Natural killer cell (primary cell): ENCODE measurements around the gene CLSTN2. TPM values are rescaled to one million over a fixed set of nuclear protein-coding genes. Genes with fewer than 3 reads are reported as not detected.

Experiments
- ATAC-seq, 3 donors: fragments of 150-1000 bp in 2 of 3; fragments of 200-7000 bp in 1 of 3; cut with Tn5 transposase; 1 replicate in 1 of 3; 2 replicates in 2 of 3; pipeline ENCODE4 v1.10.0; 2021; ENCODE audit warnings: mild to moderate bottlenecking in 2 of 3, moderate library complexity in 2 of 3
- DNase-seq, 2 donors: peaks; one replicate each; pipeline versions ENCODE4 v3.0.0 to v3.0.0-alpha.2; 2013 to 2021; ENCODE audit warnings: mixed read lengths in 1 of 2
- H3K27ac ChIP-seq: one replicate; pipeline ENCODE4 v1.5.1; 2013; ENCODE audit warnings: mild to moderate bottlenecking, low read length
- H3K27me3 ChIP-seq: one replicate; pipeline ENCODE4 v1.6.1; 2013; ENCODE audit warnings: low read length; ENCODE audit not compliant: control insufficient read depth, insufficient read depth
- H3K36me3 ChIP-seq: one replicate; pipeline ENCODE4 v1.6.1; 2013; ENCODE audit warnings: low read length; ENCODE audit not compliant: control insufficient read depth, insufficient read depth
- H3K4me1 ChIP-seq: one replicate; pipeline ENCODE4 v1.6.1; 2013; ENCODE audit warnings: low read length; ENCODE audit not compliant: control insufficient read depth, insufficient read depth
- H3K4me3 ChIP-seq: one replicate; pipeline ENCODE4 v1.5.1; 2013; ENCODE audit warnings: low read length
- H3K9me3 ChIP-seq: one replicate; pipeline ENCODE4 v1.6.1; 2013; ENCODE audit warnings: low read length; ENCODE audit not compliant: control insufficient read depth, insufficient read depth
- H3K27ac Mint-ChIP-seq, 2 donors: one replicate each; pipeline ENCODE4 v1.8.0; 2022; ENCODE audit warnings: mild to moderate bottlenecking in 2 of 2, mixed read lengths in 2 of 2, moderate library complexity in 1 of 2
- H3K27me3 Mint-ChIP-seq, 2 donors: one replicate each; pipeline ENCODE4 v1.8.0; 2022; ENCODE audit warnings: low read depth in 2 of 2, mixed read lengths in 2 of 2
- H3K36me3 Mint-ChIP-seq: one replicate; pipeline ENCODE4 v1.8.0; 2022; ENCODE audit warnings: mixed read lengths
- H3K4me1 Mint-ChIP-seq, 2 donors: one replicate each; pipeline ENCODE4 v1.8.0; 2022; ENCODE audit warnings: mixed read lengths in 2 of 2
- H3K4me3 Mint-ChIP-seq: one replicate; pipeline ENCODE4 v1.8.0; 2022; ENCODE audit warnings: mild to moderate bottlenecking, moderate library complexity, mixed read lengths
- H3K9me3 Mint-ChIP-seq, 2 donors: one replicate each; pipeline ENCODE4 v1.8.0; 2022; ENCODE audit warnings: mixed read lengths in 2 of 2
- WGBS: methylation state at CpG from one replicate; pipeline ENCODE4 v1.1.7; 2013; ENCODE audit warnings: missing lambda C conversion rate; ENCODE audit not compliant: insufficient coverage; 5-methylcytosine and 5-hydroxymethylcytosine counted together
- intact Hi-C: fragments of 100-400 bp; cut with micrococcal nuclease; formaldehyde crosslinking; loops from one replicate; pipeline ENCODE4 v1.14.2; 2022
- total RNA-seq, 4 donors: library from RNA; stranded (reverse); fragments of 120-200 nt in 1 of 4; gene quantifications; one replicate each; pipeline versions ENCODE4 v1.2.3 to v1.2.4, GENCODE V29; 2013 to 2022
- TF ChIP-seq, protein P1 (sequence below): fragments of 200-600 bp; IDR thresholded peaks from one replicate; pipeline ENCODE4 v1.8.0; 2022; ENCODE audit warnings: antibody characterized with exemption

CLSTN2 gene
- total RNA-seq, 3 donors from 2014 or later (not counting 1 experiment from before 2014, with no cell fraction given), result 0.05 TPM; not detected in 2

DNA sequence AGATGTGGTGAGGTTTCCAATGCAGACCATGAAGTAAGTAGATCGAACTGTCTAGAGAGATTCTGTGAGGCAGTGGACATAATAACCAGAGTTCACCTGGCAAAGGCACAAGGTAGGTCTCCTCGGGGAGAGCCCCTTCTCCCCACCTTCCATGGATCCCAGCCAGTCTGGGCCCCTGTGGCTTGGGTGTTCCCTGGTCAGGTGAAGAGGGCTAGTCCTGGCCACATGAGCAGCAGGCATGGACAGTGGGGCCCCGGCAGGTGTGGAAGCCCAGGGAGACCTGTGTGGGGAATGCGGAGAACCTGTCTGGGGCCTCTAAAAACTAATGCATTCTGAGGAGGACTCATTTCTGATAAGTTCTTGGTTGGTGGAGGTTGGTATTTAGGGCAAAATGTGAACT is 501.4 kb downstream of the CLSTN2 start:
- H3K4me1 ChIP-seq, result no peaks in the 10 kb centered on the region
- ATAC-seq, result no peak
- no peak overlapping the region for H3K27ac ChIP-seq
- intact Hi-C loops, result no loop called here
- no peaks in the 10 kb centered on the region for H3K36me3 Mint-ChIP-seq
- no peaks in the 10 kb centered on the region for H3K27me3 ChIP-seq
- 91% methylated on average over 4 of the region's 4 CpGs for WGBS
- H3K9me3 Mint-ChIP-seq, result no peaks in the 10 kb centered on the region
- H3K9me3 ChIP-seq, result no peaks in the 10 kb centered on the region
- H3K36me3 ChIP-seq, result no peaks in the 10 kb centered on the region
- peaks cover 14 to 16% of the 10 kb centered on the region in 2 donors for H3K27me3 Mint-ChIP-seq
- H3K27ac Mint-ChIP-seq, result no peak overlapping the region
- no peak overlapping the region for H3K4me3 ChIP-seq
- DNase-seq, result no peak
- no peak overlapping the region for H3K4me3 Mint-ChIP-seq
- TF ChIP-seq, protein P1, sequence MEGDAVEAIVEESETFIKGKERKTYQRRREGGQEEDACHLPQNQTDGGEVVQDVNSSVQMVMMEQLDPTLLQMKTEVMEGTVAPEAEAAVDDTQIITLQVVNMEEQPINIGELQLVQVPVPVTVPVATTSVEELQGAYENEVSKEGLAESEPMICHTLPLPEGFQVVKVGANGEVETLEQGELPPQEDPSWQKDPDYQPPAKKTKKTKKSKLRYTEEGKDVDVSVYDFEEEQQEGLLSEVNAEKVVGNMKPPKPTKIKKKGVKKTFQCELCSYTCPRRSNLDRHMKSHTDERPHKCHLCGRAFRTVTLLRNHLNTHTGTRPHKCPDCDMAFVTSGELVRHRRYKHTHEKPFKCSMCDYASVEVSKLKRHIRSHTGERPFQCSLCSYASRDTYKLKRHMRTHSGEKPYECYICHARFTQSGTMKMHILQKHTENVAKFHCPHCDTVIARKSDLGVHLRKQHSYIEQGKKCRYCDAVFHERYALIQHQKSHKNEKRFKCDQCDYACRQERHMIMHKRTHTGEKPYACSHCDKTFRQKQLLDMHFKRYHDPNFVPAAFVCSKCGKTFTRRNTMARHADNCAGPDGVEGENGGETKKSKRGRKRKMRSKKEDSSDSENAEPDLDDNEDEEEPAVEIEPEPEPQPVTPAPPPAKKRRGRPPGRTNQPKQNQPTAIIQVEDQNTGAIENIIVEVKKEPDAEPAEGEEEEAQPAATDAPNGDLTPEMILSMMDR, result no peak
- H3K4me1 Mint-ChIP-seq, result no peaks in the 10 kb centered on the region

DNA sequence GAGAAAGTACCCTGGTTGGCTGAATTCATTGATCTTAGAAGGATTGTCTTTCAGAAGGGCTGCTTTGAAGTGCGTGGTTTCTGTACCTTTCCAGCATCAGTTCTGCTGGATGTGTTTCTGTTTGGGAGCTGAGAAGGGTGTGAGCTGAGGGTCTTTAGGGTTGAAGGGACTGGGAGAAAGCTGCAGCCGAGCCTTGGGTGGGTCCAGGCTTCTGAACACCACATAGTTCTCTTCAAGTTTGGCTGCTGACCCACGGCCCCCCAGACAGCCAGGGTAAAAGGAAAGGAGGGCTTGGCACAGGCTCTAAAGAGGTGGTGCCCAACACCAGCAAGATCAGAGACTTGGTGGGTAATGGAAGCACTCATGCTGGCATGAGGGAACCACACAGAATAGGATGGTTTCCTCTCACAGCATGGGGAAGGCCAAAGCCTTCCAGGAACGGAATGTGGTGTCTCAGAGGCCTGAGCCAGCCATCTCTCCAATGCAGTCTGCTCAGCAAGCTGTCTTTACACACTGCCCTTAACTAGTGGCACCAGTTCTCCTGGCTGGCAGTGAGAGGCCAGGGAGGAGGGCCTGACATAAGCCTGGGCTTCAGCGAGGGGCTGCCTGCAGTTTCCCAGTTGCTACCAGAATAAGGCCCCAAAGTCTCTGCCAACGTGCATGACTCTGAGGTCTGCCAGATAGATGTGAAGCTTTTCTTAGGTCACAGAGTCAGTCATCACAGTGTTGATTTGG is 503.9 kb downstream of the CLSTN2 start:
- Histone ChIP-seq H3K4me1 (no peaks in the 10 kb centered on the region), H3K27me3 (no peaks in the 10 kb centered on the region), H3K36me3 (no peaks in the 10 kb centered on the region), H3K27ac (no peak overlapping the region), H3K9me3 (no peaks in the 10 kb centered on the region), H3K4me3 (no peak overlapping the region)
- DNase-seq (no peak), ATAC-seq (no peak)
- no peak overlapping the region for H3K4me3 Mint-ChIP-seq
- intact Hi-C loops, result no loop called here
- no peaks in the 10 kb centered on the region for H3K4me1 Mint-ChIP-seq
- 62% methylated on average over 6 of the region's 6 CpGs for WGBS
- TF ChIP-seq, protein P1, result no peak
- no peak overlapping the region for H3K27ac Mint-ChIP-seq
- peaks cover 25 to 36% of the 10 kb centered on the region in 2 donors for H3K27me3 Mint-ChIP-seq
- H3K9me3 Mint-ChIP-seq, result no peaks in the 10 kb centered on the region
- no peaks in the 10 kb centered on the region for H3K36me3 Mint-ChIP-seq

DNA sequence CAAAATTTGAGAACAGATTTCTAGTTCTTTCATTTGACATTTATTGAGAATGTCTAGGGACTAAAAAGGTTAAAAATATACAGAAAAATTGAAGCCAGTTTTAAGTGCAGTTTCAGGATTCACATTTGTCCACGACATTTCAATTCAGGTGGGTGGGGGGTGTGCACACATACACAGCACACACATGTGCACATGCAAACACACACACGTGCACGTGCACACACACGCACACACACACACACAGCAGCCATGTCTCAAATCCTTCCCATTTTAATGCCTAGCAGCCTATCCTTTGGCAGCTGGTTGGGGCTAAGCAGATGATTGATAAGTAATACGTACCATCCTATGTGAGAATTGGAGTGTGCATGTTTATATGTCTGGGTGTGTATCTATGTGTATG is 504.5 kb downstream of the CLSTN2 start:
- H3K9me3 ChIP-seq, result no peaks in the 10 kb centered on the region
- no peak overlapping the region for H3K4me3 ChIP-seq
- no peaks in the 10 kb centered on the region for H3K36me3 Mint-ChIP-seq
- H3K27ac ChIP-seq, result no peak overlapping the region
- TF ChIP-seq, protein P1, result no peak
- no peaks in the 10 kb centered on the region for H3K9me3 Mint-ChIP-seq
- no peaks in the 10 kb centered on the region for H3K4me1 Mint-ChIP-seq
- no peak overlapping the region for H3K27ac Mint-ChIP-seq
- peaks cover 25 to 36% of the 10 kb centered on the region in 2 donors for H3K27me3 Mint-ChIP-seq
- H3K4me1 ChIP-seq, result no peaks in the 10 kb centered on the region
- WGBS, result 92% methylated on average over 5 of the region's 5 CpGs
- no peak for ATAC-seq
- no peaks in the 10 kb centered on the region for H3K36me3 ChIP-seq
- no peak overlapping the region for H3K4me3 Mint-ChIP-seq
- DNase-seq, result no peak
- no peaks in the 10 kb centered on the region for H3K27me3 ChIP-seq
- intact Hi-C loops, result no loop called here

DNA sequence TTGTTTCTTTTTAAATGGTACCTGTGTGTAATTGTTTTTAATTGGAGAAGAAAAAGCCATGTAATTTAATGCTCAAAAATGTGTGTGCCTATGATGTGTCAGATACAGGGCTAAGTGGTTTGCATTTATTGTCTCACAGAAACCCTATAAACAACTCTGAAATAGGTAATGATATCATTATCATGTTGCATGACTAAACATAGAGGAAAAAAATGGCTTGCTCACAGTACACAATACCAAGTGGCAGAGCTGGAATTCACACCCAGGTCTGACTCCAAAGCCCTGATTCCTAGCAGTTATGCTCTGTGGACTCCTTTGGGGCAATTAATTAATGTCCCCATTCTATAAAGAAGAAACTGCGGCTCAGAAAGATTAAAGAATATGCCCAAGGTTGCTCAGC is 505.5 kb downstream of the CLSTN2 start:
- no peak overlapping the region for H3K4me3 Mint-ChIP-seq
- peaks cover 25 to 36% of the 10 kb centered on the region in 2 donors for H3K27me3 Mint-ChIP-seq
- 93% methylated on average over 1 of the region's 1 CpG for WGBS
- TF ChIP-seq, protein P1, result no peak
- Histone ChIP-seq H3K4me3 (no peak overlapping the region), H3K36me3 (no peaks in the 10 kb centered on the region), H3K9me3 (no peaks in the 10 kb centered on the region), H3K27me3 (no peaks in the 10 kb centered on the region), H3K4me1 (no peaks in the 10 kb centered on the region), H3K27ac (no peak overlapping the region)
- ATAC-seq (no peak), DNase-seq (no peak)
- no peaks in the 10 kb centered on the region for H3K4me1 Mint-ChIP-seq
- H3K27ac Mint-ChIP-seq, result no peak overlapping the region
- intact Hi-C loops, result no loop called here
- H3K36me3 Mint-ChIP-seq, result no peaks in the 10 kb centered on the region
- H3K9me3 Mint-ChIP-seq, result no peaks in the 10 kb centered on the region
